ENCODE results near the gene MED1.
A peak's percentile ranks its signal among the peaks of the same experiment; 100 is the strongest.
"Not testable (repeated sequence)": the region's sequence is repeated elsewhere in the genome, so short reads cannot be mapped to it uniquely, and the experiment has no call there.

MED1 gene

GRCh38 chr17:39484178-39484577, 33.1 kb upstream of the MED1 start:
- H3K27me3 ChIP-seq: no peaks in the 10 kb centered on the region
- peaks cover 39% of the 10 kb centered on the region for H3K36me3 ChIP-seq
- H3K27ac ChIP-seq: no peak overlapping the region
- H3K4me1 ChIP-seq (ENCODE audit: control insufficient read depth in 1 of 2, insufficient read depth in 1 of 2, low read depth in 1 of 2, low read length in 1 of 2): peaks cover 0 to 4% of the 10 kb centered on the region in 2 experiments
- no peak overlapping the region for H3K4me3 ChIP-seq (ENCODE audit: low read depth in 1 of 2, low read length in 1 of 2)
- TF ChIP-seq CTCF (IDR thresholded peaks at IDR 0.05): no peak
- no peaks in the 10 kb centered on the region for H3K9me3 ChIP-seq

- Histone ChIP-seq H3K4me3 (ENCODE audit: low read depth in 1 of 2, low read length in 1 of 2) (no peak overlapping the region), H3K4me1 (ENCODE audit: control insufficient read depth in 1 of 2, insufficient read depth in 1 of 2, low read depth in 1 of 2, low read length in 1 of 2) (peaks cover 0 to 4% of the 10 kb centered on the region in 2 experiments), H3K9me3 (no peaks in the 10 kb centered on the region), H3K27ac (no peak overlapping the region), H3K27me3 (no peaks in the 10 kb centered on the region), H3K36me3 (peaks cover 45% of the 10 kb centered on the region)
- no peak for TF ChIP-seq CTCF (IDR thresholded peaks at IDR 0.05)
These were observed 32.4 kb upstream of the MED1 start for GRCh38 chr17:39483506-39483905.

- H3K27me3 ChIP-seq; H3K4me3 ChIP-seq (ENCODE audit: low read depth in 1 of 2, low read length in 1 of 2); H3K9me3 ChIP-seq; H3K4me1 ChIP-seq (ENCODE audit: control insufficient read depth in 1 of 2, insufficient read depth in 1 of 2, low read depth in 1 of 2, low read length in 1 of 2); H3K27ac ChIP-seq: not testable (repeated sequence)
- H3K36me3 ChIP-seq: peaks cover 43% of the 10 kb centered on the region
These were observed 28.6 kb upstream of the MED1 start for GRCh38 chr17:39479631-39480030.

DNA sequence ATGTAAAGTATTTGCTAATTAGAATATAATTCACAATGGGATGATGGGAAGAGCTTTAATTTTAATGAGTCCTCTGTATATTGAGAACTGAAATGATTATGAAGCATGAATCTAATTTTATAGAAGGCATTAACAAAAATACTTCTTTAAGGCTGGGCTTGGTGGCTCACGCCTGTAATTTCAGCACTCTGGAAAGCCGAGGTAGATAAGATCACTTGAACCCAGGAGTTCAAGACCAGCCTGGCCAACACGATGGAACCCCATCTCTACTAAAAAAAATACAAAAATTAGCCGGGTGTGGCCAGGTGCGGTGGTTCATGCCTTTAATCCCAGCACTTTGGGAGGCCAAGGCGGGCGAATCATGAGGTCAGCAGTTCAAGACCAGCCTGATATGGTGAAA, 22.2 kb upstream of the MED1 start:
- H3K27ac ChIP-seq: no peak overlapping the region
- H3K27me3 ChIP-seq: no peaks in the 10 kb centered on the region
- no peak overlapping the region for H3K4me3 ChIP-seq (ENCODE audit: low read depth in 1 of 2, low read length in 1 of 2)
- H3K9me3 ChIP-seq: no peaks in the 10 kb centered on the region
- H3K4me1 ChIP-seq (ENCODE audit: control insufficient read depth in 1 of 2, insufficient read depth in 1 of 2, low read depth in 1 of 2, low read length in 1 of 2): no peaks in the 10 kb centered on the region
- TF ChIP-seq CTCF (IDR thresholded peaks at IDR 0.05): no peak
- H3K36me3 ChIP-seq: peaks cover 55% of the 10 kb centered on the region

GRCh38 chr17:39468610-39469009, 17.5 kb upstream of the MED1 start:
- not testable (repeated sequence) for H3K4me3 ChIP-seq (ENCODE audit: low read depth in 1 of 2, low read length in 1 of 2); H3K9me3 ChIP-seq; H3K27me3 ChIP-seq; H3K27ac ChIP-seq
- peaks cover 35% of the 10 kb centered on the region for H3K36me3 ChIP-seq
- peaks cover 17 to 19% of the 10 kb centered on the region in 2 experiments for H3K4me1 ChIP-seq (ENCODE audit: control insufficient read depth in 1 of 2, insufficient read depth in 1 of 2, low read depth in 1 of 2, low read length in 1 of 2)

DNA sequence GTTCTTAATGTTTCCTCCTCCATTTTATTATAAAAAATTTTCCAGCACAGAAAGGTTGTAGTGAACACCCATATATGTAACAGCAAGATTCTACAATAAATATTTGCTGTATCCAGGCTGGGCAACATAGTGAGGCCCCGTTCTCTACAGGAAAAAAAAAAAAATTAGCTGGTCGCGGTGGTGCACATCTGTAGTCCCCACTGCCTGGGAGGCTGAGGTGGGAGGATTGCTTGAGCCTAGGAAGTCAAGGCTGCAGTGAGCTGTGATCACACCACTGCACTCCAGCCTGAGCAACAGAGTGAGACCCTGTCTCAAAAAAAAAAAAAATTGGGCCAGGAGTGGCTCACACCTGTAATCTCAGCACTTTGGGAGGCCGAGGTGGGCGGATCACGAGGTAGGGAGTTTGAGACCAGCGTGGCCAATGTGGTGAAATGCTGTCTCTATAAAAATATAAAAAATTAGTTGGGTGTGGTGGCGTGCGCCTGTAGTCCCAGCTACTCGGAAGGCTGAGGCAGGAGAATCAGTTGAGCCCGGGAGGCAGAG, 13.6 kb upstream of the MED1 start:
- H3K4me1 ChIP-seq (ENCODE audit: control insufficient read depth in 1 of 2, insufficient read depth in 1 of 2, low read depth in 1 of 2, low read length in 1 of 2): peaks cover 33 to 40% of the 10 kb centered on the region in 2 experiments
- H3K36me3 ChIP-seq; H3K27me3 ChIP-seq; H3K27ac ChIP-seq; H3K9me3 ChIP-seq; H3K4me3 ChIP-seq (ENCODE audit: low read depth in 1 of 2, low read length in 1 of 2): not testable (repeated sequence)

DNA sequence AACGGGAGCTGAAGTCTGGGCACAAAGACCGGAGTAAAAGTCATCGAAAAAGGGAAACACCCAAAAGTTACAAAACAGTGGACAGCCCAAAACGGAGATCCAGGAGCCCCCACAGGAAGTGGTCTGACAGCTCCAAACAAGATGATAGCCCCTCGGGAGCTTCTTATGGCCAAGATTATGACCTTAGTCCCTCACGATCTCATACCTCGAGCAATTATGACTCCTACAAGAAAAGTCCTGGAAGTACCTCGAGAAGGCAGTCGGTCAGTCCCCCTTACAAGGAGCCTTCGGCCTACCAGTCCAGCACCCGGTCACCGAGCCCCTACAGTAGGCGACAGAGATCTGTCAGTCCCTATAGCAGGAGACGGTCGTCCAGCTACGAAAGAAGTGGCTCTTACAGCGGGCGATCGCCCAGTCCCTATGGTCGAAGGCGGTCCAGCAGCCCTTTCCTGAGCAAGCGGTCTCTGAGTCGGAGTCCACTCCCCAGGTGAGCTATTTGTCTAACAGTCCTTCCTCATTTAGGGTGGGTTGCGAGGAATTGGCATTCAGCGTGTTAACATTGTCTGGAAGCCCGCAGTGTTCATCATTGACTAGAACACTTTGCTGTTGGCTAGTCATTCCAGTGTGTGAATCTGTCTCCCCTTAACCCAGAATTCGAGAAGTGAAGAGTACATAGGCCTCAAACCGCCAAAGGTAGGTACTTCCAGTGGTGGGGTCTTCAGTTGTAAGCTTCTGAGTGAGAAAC, 11.7 kb upstream of the MED1 start:
- Histone ChIP-seq H3K27me3 (no peaks in the 10 kb centered on the region), H3K4me1 (ENCODE audit: control insufficient read depth in 1 of 2, insufficient read depth in 1 of 2, low read depth in 1 of 2, low read length in 1 of 2) (peaks cover 33 to 40% of the 10 kb centered on the region in 2 experiments), H3K9me3 (no peaks in the 10 kb centered on the region), H3K27ac (peak overlapping the region; percentile 99), H3K4me3 (ENCODE audit: low read depth in 1 of 2, low read length in 1 of 2) (peak overlapping the region; percentile 79 to 91), H3K36me3 (peaks cover 4% of the 10 kb centered on the region)
- no peak for TF ChIP-seq CTCF (IDR thresholded peaks at IDR 0.05)

All from neutrophil (primary cell).